Neuronal stem cell (in vitro differentiated cells): ENCODE results near the gene SLC12A4.

Source experiments
- DNase-seq: peaks from one replicate; pipeline ENCODE4 v3.0.0-alpha.2; 2013; ENCODE audit warnings: low spot score
- H2AFZ ChIP-seq: one replicate; pipeline ENCODE4 v1.6.1; 2013; ENCODE audit warnings: mild to moderate bottlenecking, low read length, inconsistent platforms
- H2AK5ac ChIP-seq: 2 replicates; pipeline ENCODE4 v1.6.1; 2013; ENCODE audit warnings: low read depth, mild to moderate bottlenecking, inconsistent platforms, low read length, moderate library complexity, mixed read lengths
- H2BK120ac ChIP-seq: 2 replicates; pipeline ENCODE4 v1.6.1; 2013; ENCODE audit warnings: low read depth, mild to moderate bottlenecking, inconsistent platforms, low read length, moderate library complexity, mixed read lengths
- H2BK12ac ChIP-seq: one replicate; pipeline ENCODE4 v1.6.1; 2013; ENCODE audit warnings: low read length, inconsistent platforms
- H2BK15ac ChIP-seq: 2 replicates; pipeline ENCODE4 v1.6.1; 2013; ENCODE audit warnings: mild to moderate bottlenecking, low read length, inconsistent platforms, mixed read lengths
- H2BK5ac ChIP-seq: one replicate; pipeline ENCODE4 v1.6.1; 2013; ENCODE audit warnings: inconsistent platforms, mild to moderate bottlenecking, low read length, moderate library complexity
- H3K14ac ChIP-seq: one replicate; pipeline ENCODE4 v1.6.1; 2013; ENCODE audit warnings: low read length, inconsistent platforms
- H3K18ac ChIP-seq: 2 replicates; pipeline ENCODE4 v1.6.1; 2013; ENCODE audit warnings: low read length, inconsistent platforms
- H3K23ac ChIP-seq: 2 replicates; pipeline ENCODE4 v1.6.1; 2013; ENCODE audit warnings: low read depth, mild to moderate bottlenecking, mixed read lengths, low read length, inconsistent platforms; ENCODE audit not compliant: poor library complexity
- H3K27ac ChIP-seq: replicated peaks from 3 replicates; pipeline ENCODE4 v1.5.1; 2013; ENCODE audit warnings: low read length, inconsistent platforms
- H3K27me3 ChIP-seq, 3 experiments: 2 replicates each; pipeline ENCODE4 v1.6.1; 2013; ENCODE audit warnings: low read length in 3 of 3, mild to moderate bottlenecking in 2 of 3, inconsistent platforms in 1 of 3, low read depth in 1 of 3, mixed read lengths in 1 of 3, moderate library complexity in 1 of 3; ENCODE audit not compliant: control insufficient read depth in 3 of 3, insufficient read depth in 3 of 3
- H3K36me3 ChIP-seq, 2 donors: replicated peaks in 1 of 2; 2 replicates each; pipeline ENCODE4 v1.6.1; 2013; ENCODE audit warnings: low read length in 2 of 2; ENCODE audit not compliant: control insufficient read depth in 2 of 2, insufficient read depth in 2 of 2
- H3K4ac ChIP-seq: 2 replicates; pipeline ENCODE4 v1.6.1; 2013; ENCODE audit warnings: inconsistent platforms, mild to moderate bottlenecking, low read length, moderate library complexity
- H3K4me1 ChIP-seq, 2 donors: 1 replicate in 1 of 2; 2 replicates in 1 of 2; pipeline ENCODE4 v1.6.1; 2013; ENCODE audit warnings: low read length in 2 of 2, low read depth in 1 of 2; ENCODE audit not compliant: control insufficient read depth in 2 of 2, insufficient read depth in 1 of 2
- H3K4me2 ChIP-seq: one replicate; pipeline ENCODE4 v1.6.1; 2013; ENCODE audit warnings: mild to moderate bottlenecking, low read length, inconsistent platforms; ENCODE audit not compliant: insufficient read depth, poor library complexity, severe bottlenecking
- H3K4me3 ChIP-seq, 2 donors: 2 replicates each; pipeline ENCODE4 v1.5.1; 2013; ENCODE audit warnings: low read length in 2 of 2, mild to moderate bottlenecking in 2 of 2, inconsistent platforms in 1 of 2, moderate library complexity in 1 of 2
- H3K79me1 ChIP-seq: one replicate; pipeline ENCODE4 v1.6.1; 2013; ENCODE audit warnings: low read depth, mild to moderate bottlenecking, inconsistent platforms, low read length, moderate library complexity
- H3K9ac ChIP-seq: one replicate; pipeline ENCODE4 v1.6.1; 2013; ENCODE audit warnings: mild to moderate bottlenecking, low read depth, low read length, inconsistent platforms; ENCODE audit not compliant: poor library complexity
- H3K9me3 ChIP-seq, 2 donors: replicated peaks in 1 of 2; 2 replicates each; pipeline versions ENCODE3 to v1.6.1; 2013; ENCODE audit warnings: low read length in 2 of 2, mild to moderate bottlenecking in 2 of 2, inconsistent platforms in 1 of 2, low read depth in 1 of 2, mixed read lengths in 1 of 2, moderate library complexity in 1 of 2; ENCODE audit not compliant: control insufficient read depth in 2 of 2, insufficient read depth in 1 of 2
- H4K8ac ChIP-seq: one replicate; pipeline ENCODE4 v1.6.1; 2013; ENCODE audit warnings: low read depth, mild to moderate bottlenecking, inconsistent platforms, low read length, moderate library complexity
- H4K91ac ChIP-seq: one replicate; pipeline ENCODE4 v1.6.1; 2013; ENCODE audit warnings: low read length, low read depth, mild to moderate bottlenecking, inconsistent platforms; ENCODE audit not compliant: poor library complexity
- WGBS, 2 donors: extraction: QIAGEN DNeasy Blood & Tissue Kit; methylation state at CpG; one replicate each; pipeline ENCODE4 v1.1.7; 2013; ENCODE audit warnings: missing lambda C conversion rate in 2 of 2, mixed read lengths in 1 of 2; ENCODE audit not compliant: insufficient read length in 2 of 2, insufficient replicate concordance in 1 of 2; ENCODE audit errors: extremely low coverage in 2 of 2; 5-methylcytosine and 5-hydroxymethylcytosine counted together

Gene SLC12A4

DNA sequence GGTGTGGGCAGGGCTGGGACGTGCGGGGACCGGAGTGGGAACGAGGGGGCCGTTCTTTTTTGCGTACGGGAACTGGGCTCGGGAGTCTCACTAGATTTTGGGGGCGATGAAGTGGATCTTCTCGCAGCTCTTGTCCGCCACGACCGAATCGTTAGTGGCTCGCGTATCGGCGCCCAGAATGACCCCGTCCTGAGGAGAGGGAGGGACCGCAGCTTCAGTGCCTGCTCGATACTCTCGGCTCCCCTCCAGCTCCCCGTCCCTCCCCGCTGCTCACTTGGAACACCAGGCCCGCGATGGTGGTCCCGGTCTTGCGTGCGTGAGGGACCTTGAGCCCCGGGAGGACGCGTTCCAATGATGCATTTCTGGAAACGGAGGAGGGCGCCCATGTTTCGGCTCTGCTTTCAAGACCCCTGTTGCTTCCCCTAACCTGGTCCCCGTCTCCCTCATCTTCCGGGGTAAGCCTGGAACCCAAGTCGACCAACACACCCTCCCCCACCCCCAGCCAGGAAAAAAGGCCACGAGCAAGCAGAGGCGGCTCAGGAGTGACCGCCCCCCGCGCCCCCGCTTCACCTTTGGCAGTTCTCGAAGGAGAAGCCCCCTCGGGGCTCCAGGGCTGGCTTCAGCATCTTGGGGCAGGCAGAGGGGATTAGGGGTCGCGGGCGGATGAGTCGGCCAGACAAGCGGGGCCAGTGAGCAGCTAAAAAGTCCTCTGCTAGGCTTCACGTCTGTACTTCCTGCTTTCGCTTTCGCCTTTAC, 32.1 kb downstream of the SLC12A4 start, which contains the start of gene PSMB10:
TSS of gene PSMB10 (minus strand) at position 727 of the 756 bp plus-strand sequence. CDS start at position 626, 101 bp downstream.
- no peak within 1 kb of the TSS for H4K91ac ChIP-seq
- H3K4me1 ChIP-seq: peaks cover 11 to 17% of the 10 kb centered on the region in 2 donors
- H2AK5ac ChIP-seq: peak within 1 kb of the TSS; percentile 88
- H3K4me2 ChIP-seq: peak within 1 kb of the TSS; percentile 98
- H2AFZ ChIP-seq: peak within 1 kb of the TSS; percentile 97
- H3K4me3 ChIP-seq: peak within 1 kb of the TSS; percentile 88 to 97
- H2BK12ac ChIP-seq: peak within 1 kb of the TSS; percentile 93
- H3K36me3 ChIP-seq: peaks cover 10 to 24% of the 10 kb centered on the region in 2 donors
- peaks cover 0 to 4% (median 0%) of the 10 kb centered on the region in 3 experiments for H3K27me3 ChIP-seq
- peak within 1 kb of the TSS; percentile 100 for H3K18ac ChIP-seq
- peaks cover 6% of the 10 kb centered on the region for H3K79me1 ChIP-seq
- H3K9me3 ChIP-seq: no peaks in the 10 kb centered on the region
- peak within 1 kb of the TSS; percentile 60 for H3K27ac ChIP-seq
- H3K9ac ChIP-seq: peak within 1 kb of the TSS; percentile 100
- no peak within 1 kb of the TSS for H4K8ac ChIP-seq
- peak within 1 kb of the TSS; percentile 96 for H3K14ac ChIP-seq
- no peak within 1 kb of the TSS for H3K4ac ChIP-seq
- DNase-seq: peak; percentile 37
- peak within 1 kb of the TSS; percentile 28 for H2BK120ac ChIP-seq
- peak within 1 kb of the TSS; percentile 99 for H2BK15ac ChIP-seq
- H3K23ac ChIP-seq: peak within 1 kb of the TSS; percentile 100
- WGBS, 2 donors: no CpG with 5 or more reads among the region's 54 CpGs
- H2BK5ac ChIP-seq: peak within 1 kb of the TSS; percentile 94

DNA sequence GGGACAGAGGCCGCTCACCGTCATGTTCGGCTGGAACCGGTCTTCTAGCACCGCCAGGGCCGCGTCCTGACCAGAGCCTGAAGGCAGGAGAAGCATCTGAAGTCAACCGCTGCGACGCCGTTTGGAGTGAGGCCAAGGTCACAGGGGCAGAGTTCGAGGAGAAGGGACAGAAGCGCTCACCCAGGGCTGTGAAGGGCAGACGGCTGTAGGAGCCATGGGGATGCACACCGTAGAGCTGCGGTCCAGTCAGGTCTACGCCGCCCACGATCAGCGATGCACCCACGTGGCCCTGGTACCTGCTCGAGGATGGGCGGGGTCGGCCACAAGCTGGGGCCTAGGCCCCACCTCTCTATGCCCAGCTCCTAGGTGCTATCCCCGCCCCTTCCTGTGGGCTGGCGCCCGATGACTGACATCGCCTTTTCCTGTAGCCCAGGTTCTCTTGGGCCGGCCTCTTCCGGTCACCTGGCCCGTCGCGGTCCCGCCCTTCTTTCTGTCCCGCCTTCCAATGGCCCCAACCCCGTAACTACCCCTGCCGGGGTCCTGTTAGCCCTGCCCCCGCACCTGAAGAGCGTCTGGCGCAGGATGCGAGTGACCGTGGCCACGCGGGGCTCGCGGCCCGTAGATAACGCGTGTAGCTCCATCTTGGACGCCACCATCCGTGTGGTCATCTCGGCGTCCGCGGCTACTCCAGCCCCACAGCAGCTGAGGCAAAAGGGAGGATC, 32.9 kb downstream of the SLC12A4 start:
- peak overlapping the region; percentile 100 for H3K18ac ChIP-seq
- peak overlapping the region; percentile 97 for H2AFZ ChIP-seq
- peak overlapping the region; percentile 96 for H3K14ac ChIP-seq
- peak overlapping the region; percentile 60 for H3K27ac ChIP-seq
- peak; percentile 84 for DNase-seq
- peaks cover 10 to 31% of the 10 kb centered on the region in 2 donors for H3K36me3 ChIP-seq
- no CpG with 5 or more reads among the region's 55 CpGs for WGBS, 2 donors
- H2BK5ac ChIP-seq: peak overlapping the region; percentile 94
- H2BK120ac ChIP-seq: peak overlapping the region; percentile 28
- H4K91ac ChIP-seq: peak overlapping the region; percentile 58
- H2BK15ac ChIP-seq: peak overlapping the region; percentile 99
- peak overlapping the region; percentile 100 for H3K9ac ChIP-seq
- no peaks in the 10 kb centered on the region for H3K9me3 ChIP-seq
- H3K4me2 ChIP-seq: peak overlapping the region; percentile 98
- H2BK12ac ChIP-seq: peak overlapping the region; percentile 7
- H4K8ac ChIP-seq: no peak overlapping the region
- H3K79me1 ChIP-seq: peaks cover 6% of the 10 kb centered on the region
- H2AK5ac ChIP-seq: peak overlapping the region; percentile 88
- peaks cover 11 to 17% of the 10 kb centered on the region in 2 donors for H3K4me1 ChIP-seq
- no peak overlapping the region for H3K4ac ChIP-seq
- H3K23ac ChIP-seq: peak overlapping the region; percentile 100
- H3K4me3 ChIP-seq: peak overlapping the region; percentile 88 to 97
- peaks cover 0 to 4% (median 0%) of the 10 kb centered on the region in 3 experiments for H3K27me3 ChIP-seq

DNA sequence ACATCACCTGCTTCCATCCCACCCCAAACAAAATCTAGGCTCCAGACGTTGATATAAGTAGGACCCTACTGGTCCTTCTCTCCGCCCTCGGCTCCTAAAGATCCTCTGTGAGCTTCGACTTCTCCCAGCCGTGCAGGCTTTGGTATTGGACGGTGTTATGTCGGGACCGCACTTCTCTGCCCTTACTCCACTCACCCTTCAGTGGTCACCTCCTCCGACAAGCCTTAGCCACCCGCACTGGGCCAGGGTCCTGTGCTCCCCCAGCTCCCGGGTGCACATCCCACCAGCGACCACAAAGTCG, 33.4 kb downstream of the SLC12A4 start:
- Histone ChIP-seq H3K9me3 (no peaks in the 10 kb centered on the region), H2BK5ac (peak overlapping the region; percentile 62), H2BK120ac (peak overlapping the region; percentile 24), H4K91ac (no peak overlapping the region), H3K4ac (no peak overlapping the region), H2AK5ac (peak overlapping the region; percentile 32), H3K36me3 (peaks cover 9 to 31% of the 10 kb centered on the region in 2 donors), H3K14ac (peak overlapping the region; percentile 95), H4K8ac (no peak overlapping the region), H3K18ac (peak overlapping the region; percentile 90), H3K23ac (peak overlapping the region; percentile 100), H2BK15ac (peak overlapping the region; percentile 25), H3K4me1 (peaks cover 11 to 17% of the 10 kb centered on the region in 2 donors), H3K79me1 (peaks cover 5% of the 10 kb centered on the region), H3K4me2 (peak overlapping the region; percentile 98), H3K9ac (peak overlapping the region; percentile 82), H3K27ac (no peak overlapping the region), H3K27me3 (peaks cover 0 to 4% (median 0%) of the 10 kb centered on the region in 3 experiments), H3K4me3 (peak overlapping the region; percentile 84 to 97), H2BK12ac (peak overlapping the region; percentile 7), H2AFZ (peak overlapping the region; percentile 97)
- DNase-seq: no peak
- no CpG with 5 or more reads among the region's 13 CpGs for WGBS, 2 donors
